GM18861 (cell line): ENCODE results near the gene CNN3.
"Not testable (repeated sequence)": the region's sequence is repeated elsewhere in the genome, so short reads cannot be mapped to it uniquely, and the experiment has no call there.

Experiments used
- ATAC-seq: cut with Tn5 transposase; IDR thresholded peaks from one replicate; pipeline ENCODE4 v1.9.1; 2021; ENCODE audit not compliant: unreplicated experiment

CNN3 gene

DNA sequence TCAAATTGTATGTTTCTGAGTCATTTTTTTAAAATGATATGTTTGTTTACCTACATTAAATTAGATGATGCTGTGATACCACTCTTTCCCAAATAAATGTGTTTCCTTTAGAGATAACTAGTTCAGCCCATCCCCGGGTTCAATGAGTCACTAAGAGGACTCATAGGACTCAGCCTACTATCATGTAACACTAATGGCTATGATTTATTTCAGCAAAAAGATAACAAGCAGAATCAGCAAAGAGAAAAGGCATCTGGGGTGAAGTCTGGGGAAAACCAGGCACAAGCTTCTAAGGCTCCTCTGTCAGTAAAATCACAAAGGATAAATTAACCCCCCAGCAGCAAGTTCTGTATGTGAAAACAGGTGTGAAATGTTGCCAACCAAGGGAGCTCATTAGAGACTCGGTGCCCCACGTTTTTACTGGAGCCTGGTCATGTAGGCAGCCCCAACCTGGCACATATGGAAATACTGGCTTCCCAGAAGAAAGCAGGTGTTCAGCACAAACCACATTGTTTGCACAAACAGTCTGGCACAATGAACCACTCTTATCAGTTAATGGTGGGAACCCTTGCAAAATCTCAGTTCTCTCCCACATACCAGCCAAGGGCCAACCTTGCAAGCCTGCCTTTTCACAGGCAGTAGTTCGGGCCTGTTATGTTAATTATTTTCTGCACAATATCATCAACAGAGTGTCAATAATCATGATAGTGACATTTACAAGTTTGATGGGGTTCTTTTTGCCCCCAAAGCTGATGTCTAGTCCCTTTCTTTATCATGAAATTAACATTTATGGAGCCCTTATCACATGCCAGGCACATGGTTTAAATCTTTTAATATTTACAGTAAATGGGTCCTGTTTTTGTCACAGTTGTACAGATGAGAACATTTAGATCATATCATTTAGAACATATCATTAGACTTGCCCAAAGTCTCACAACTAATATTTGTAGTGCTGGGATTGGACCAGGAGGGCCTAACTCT is 23.1 kb upstream of the CNN3 start:
- ATAC-seq = no peak

DNA sequence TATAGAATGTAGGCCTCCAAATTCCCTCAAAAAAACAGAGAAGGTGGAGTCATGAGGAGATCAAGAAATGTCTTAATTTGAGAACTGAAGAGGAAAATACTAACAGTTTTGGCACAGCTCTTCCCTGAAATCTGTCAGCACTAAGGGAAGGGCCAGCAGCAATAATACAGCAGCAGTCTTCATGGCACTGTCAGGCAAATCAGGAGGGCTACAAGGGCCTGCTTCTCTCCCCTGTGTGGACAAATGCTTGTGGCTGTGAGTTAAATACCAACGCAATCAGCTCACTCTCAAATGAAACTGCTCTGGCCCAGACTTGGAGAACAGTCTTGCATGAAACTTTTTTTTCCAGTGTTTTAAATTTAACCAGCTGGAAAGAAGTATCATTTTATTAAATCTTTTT is 20.5 kb upstream of the CNN3 start:
- no peak for ATAC-seq

DNA sequence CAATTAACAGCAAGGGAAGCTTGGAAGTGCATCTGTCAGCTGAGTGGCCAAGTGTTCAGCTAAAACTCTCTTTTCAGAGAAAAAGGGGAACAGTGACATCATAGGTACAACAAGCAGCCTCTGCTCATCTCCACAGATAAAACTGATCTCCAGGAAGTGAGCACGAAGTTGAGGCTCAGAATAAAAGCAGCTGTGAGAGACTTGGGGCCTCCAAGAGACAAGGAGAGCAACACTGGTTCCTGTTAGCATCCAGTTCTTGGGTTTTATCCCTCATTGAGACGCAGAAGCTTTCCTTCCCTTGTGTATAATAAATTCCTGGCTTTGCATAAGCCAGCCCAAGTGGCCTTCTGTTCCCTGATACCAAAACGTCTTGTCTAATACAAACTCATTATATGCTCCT is 20.0 kb upstream of the CNN3 start:
- ATAC-seq = no peak

DNA sequence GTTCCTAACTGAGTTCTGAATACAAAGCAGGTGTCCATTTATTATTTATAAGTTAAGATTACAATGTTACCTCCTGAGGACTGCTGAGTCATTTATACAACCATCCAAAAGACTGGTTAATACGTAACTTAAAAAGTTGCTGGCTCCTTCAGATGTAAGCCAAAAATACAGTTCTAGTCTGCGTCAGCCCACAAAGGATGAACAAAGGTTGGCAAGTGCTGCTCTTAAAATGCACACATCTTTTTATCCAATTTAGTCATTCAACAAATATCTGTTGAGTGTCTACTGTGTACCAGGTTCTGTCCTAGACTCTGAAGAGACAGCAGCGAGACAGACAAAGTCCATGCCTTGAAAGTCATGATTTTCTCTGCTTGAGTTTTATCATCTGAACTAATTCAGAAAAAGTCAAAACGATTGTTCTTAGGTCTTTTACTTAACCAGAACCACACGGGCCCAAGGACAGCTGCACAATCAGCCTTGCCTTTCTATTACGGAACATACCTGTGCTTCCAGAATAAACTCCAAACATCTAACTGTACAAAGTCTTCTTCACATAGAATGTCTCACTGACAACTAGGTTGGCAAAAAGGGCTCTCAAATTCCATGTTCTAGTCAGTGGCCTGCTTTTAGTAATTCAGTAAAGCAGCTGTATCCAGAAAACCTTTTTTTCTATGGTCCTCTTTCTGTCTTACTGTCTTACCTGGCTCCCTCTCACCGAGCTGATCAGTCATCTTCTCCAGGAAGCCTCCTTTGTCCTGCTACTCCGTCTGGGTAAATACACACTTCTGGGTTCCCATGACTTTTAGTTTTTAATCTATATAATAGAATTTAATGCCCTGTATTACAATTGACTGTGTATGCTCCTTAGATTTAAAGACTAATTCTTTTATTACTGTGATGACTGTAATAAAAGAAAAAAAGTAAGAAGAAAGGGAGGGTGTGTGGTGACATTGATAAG is 15.5 kb upstream of the CNN3 start:
- peak; percentile 90 for ATAC-seq

DNA sequence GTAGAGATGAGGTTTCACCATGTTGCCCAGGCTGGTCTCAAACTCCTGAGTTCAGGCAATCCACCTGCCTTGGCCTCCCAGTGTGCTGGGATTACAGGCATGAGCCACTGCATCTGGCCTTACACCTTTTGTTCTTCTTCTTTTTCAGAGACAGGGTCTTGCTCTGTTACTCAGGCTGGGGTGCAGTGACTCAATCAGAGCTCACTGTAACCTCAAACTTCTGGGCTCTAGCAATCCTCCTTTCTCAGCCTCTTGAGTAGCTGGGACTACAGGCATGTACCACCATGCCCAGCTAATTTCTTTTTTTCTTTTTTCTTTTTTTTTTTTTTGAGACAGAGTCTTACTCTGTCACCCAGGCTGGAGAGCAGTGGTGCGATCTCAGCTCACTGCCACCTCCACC is 14.6 kb upstream of the CNN3 start:
- ATAC-seq = not testable (repeated sequence)

DNA sequence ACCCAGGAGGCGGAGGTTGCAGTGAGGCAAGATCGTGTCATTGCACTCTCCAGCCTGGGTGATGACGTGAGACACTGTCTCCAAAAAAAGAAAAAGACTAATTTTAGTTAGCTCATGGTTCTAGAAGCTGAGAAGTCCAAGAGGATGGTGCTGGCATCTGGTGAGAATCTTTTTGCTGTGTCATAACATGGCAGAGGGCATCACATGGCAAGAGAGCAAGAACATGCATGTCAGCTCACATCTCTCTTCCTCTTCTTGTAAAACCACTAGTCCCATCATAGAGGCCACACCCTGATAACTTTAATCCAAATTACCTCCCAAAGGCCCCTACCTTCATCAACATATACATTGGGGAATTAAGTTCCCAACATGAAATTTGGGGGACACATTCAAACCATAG is 13.8 kb upstream of the CNN3 start:
- no peak for ATAC-seq

DNA sequence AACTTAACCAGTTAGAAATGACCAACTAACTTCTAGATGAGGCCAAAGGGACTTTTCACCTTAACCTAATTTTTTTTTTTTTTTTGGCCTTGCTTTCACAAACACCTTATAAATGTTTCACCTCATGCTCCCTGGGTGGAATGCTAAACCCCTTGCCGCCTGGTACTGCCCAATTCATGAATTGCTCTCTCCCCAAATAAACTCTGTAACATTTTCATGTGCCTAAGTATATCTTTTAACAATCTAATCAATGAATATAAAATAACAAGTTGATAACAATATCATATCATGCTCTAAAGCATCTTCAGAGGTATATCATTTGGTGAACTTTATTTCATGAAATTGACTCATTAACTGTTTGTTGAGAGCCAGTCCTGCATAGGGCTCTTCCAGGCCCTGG is 10.9 kb upstream of the CNN3 start:
- no peak for ATAC-seq

DNA sequence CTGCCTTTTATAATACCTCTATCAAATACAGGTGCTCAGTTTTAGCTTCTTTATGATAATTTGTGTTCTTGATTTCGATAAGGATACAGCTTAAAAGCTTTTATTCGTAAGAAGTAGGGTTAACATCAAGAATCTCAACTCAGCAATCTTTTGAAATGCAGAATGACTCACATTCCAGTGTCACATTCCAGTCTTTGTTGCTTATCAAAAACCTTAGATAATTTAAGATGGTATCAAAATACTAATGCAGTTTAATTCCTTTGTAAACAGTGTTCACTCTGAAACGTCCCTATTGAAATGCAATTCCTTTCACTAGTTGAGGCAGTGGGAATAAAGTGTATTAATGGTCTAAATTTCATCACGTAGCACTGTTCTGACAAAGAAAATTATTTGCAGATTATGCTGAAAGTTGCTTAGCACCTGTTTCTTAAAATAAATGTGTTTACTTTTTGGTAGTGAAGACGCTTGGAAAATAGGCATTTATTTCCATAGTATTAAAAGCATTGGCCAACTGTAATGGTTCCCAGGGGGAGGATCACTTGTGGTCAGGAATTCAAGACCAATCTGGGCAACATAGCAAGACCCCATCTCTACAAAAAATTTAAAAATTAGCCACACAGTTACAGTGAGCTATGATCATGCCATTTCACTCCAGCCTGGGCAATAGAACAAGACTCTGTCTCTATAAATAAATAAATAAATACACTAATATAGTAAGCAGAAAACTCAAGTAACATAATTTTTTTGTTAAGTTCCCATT is 10.1 kb upstream of the CNN3 start:
- no peak for ATAC-seq

DNA sequence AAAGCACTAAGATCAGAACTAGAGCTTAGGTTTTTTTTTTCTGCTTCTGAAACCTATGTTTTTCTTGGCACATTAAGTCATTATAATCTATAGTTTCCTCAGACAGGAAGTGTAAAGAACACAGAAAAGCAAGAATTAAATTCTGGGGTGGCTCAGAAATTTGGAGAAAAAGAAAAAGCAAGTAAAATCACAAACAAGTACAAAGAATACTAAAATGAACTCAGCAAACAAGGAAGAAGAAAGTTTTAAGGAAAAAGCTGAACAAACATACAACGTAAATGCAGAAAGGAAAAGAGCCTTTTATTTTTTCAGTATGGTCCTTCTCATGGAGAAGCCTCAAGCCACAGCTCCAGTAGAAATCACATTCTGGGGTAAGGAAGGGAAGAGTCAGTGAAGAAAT is 8.6 kb upstream of the CNN3 start:
- no peak for ATAC-seq

DNA sequence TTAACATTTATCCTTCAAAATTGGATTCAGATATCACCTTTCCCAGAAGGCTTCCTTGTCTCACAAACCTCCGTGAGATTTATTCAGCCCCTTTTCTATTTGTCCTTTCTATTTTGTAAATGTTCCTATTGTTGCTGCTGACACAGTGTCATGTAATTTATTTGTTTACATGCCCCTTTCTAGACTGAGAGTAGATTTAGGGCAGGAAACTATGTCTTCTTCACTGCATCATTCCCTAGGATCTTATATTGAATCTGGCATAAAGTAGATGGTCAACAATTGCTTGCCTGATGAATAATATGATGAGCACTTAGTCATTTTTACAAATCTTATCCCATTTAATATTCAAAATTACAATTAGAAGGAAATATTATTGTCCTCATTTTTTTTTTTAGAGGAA is 8.1 kb upstream of the CNN3 start:
- no peak for ATAC-seq

DNA sequence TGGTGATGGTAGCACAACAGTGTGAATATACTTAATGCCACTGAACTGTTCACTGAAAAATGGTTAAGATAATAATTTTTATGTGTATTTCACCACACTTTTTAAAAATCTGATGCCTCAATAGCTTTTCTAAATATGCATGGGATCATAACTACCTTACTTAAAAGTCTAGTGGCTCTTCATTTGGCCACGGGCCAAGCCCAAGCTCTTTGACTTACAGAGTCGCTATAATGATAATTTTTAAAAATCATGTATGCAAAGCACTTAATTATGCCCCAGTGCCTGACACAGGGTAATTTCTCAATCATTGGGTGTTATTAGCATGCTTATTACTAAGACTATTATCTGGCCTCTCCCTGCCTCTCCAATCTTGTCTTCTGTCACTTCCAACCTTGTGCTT is 7.6 kb upstream of the CNN3 start:
- no peak for ATAC-seq

DNA sequence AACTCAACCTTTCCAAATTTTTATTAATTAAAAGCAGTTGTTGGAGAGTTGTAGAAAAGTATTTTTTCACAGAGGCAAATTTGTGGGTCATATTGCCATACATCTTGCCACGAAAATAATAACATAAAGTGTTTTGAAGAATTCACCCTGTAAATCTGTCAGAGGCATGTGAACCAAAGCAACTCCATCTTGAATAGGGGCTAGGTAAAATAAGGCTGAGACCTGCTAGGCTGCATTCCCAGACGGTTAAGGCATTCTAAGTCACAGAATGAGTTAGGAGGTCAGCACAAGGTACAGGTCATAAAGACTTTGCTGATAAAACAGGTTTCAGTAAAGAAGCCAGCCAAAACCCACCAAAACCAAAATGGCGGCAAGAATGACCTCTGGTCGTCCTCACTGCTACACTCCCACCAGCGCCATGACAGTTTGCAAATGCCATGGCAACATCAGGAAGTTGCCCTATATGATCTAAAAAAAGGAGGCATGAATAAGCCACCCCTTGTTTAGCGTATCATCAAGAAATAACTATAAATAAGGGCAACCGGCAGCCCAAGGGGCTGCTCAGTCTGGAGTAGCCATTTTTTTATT is 4.4 kb upstream of the CNN3 start:
- no peak for ATAC-seq

DNA sequence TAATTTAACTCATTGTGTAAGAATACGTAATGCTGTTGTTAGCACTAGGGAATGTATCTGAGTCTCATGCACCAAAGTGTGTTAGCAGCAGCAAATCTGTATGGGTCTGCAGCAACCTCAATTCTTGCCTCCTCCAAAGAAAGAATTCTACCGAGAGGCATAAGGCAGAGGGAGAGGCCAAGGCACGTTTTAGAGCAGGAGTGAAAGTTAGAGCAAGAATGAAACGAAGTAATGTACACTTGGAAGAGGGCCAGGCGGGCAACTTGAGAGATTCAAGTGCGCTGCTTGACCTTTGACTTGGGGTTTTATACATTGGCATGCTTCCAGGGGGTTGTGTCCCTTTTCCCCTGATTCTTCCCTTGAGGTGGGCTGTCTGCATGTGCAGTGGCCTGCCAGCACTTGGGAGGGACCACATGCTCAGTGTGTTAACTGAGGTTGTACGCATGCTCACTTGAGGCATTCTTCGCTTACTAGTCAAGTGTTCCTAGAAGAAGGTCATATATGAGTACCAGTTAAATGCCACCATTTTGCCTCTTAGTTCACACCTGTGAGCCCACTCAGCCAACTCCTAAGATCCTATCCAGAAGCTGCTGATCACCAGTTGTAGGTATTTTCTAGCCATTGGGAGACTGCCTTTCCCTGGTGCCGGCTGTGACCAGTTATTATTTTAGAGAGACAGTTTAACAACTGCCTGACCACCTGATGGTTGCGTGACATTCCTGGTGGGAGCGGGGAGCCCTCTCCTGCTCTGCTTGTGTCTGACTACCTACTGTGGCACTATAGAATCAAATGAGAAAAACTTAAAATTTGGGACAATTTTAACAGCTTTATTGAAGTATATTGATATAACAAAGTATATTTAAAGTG is 2.7 kb upstream of the CNN3 start:
- ATAC-seq = no peak

DNA sequence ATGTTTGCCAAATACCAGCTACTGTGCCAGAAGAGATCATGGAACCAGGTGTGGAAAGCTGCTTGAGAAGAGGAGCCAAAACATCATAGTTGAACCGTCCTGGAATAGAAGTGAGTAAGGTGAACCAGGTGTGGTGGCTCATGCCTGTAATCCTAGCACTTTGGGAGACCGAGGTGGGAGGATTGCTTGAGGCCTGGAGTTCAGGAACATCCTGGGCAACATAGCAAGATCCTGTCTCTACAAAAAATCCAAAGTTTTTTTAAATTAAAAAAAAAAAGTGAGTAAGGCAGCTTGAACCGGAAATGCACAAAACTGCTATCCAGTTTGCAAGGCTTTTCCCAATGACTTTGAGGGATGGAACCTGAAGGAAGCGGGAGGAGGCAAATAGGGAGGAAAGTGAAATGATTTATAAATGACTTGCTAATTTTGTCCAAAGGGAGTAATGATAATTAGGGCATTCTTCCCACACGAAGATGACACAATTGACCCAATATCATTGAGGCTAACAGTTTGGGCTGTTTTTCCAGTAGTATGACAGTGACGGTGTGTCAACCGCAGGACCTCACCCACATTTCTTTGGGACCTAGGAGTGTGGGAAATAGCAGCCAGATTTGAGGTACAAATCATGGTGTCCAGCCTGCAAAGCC is 1.5 kb upstream of the CNN3 start:
- no peak for ATAC-seq

DNA sequence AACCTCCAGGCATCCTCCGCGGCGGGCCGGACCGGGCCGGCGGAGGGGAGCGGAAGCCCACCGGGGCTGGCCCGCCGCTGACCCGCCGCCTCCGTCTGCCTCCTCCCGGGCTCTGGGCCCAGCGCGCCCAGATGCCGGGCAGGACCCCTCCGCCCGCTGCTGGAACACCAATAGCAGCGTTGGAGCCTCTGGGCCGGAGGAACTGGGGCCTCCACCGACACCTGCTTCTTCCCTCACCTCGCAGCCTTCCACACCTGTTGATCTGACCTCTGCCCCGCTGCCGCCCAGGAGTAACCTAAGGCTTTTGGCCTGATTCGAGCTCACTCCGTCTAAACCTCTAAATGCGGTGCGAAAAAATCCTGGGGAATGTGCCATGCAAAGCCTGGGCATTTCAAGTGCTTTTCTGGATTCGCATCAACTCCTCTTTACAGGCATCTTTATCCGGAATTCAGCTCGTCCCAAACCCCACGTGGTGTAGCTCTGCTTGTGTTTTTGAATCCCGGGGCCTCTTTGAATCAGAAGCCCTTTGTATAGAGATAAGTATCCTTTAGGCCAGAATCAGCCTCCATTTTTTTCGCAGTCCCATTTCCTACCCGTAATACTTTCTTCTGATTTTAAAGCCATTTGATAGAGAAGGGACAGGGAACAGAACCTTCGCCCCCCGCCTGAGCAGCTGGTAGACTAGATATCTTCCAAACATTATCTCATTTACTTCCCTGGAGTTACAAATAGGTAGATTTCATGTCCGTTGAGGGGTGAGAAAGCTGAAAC is 680 bp upstream of the CNN3 start:
- no peak for ATAC-seq

DNA sequence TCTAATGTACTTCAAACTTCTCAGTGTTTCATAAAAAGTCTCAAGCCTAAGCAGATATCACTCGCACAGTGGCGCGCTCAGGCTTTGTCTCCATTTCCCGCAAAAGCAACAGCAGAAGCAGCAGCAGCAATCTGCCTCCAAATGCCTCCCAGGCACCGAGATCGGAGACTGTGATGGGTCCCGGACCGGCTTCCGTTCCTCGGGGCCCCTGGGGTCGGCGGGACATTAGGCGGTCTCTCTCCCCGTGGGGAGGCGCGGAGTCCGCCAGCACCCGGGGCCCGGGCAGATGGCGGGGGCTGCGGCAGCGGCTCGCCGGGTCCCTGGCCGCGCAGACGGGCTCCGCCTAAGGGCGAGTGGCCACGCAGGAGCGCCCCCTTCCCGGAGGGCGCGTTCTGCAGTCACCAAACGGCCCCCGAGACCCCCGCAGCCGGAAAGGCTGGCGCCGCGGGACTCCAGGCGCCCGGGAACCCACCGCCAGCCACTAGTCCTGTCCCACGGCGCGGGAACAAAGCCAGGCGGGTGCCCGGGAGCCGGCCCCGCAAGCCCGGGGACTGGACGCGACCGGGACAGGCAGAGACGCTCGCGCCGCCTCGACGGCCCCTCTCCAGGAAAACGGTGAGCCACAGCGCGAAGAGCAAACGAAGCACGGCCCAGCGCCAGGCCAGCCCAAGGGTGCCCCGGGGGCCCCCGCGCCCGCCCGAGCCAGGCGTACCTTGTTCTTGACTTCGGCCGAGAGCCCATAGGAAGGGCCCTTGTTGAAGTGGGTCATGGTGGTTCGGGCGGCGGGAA is 590 bp downstream of the CNN3 start:
- ATAC-seq = peak; percentile 20

DNA sequence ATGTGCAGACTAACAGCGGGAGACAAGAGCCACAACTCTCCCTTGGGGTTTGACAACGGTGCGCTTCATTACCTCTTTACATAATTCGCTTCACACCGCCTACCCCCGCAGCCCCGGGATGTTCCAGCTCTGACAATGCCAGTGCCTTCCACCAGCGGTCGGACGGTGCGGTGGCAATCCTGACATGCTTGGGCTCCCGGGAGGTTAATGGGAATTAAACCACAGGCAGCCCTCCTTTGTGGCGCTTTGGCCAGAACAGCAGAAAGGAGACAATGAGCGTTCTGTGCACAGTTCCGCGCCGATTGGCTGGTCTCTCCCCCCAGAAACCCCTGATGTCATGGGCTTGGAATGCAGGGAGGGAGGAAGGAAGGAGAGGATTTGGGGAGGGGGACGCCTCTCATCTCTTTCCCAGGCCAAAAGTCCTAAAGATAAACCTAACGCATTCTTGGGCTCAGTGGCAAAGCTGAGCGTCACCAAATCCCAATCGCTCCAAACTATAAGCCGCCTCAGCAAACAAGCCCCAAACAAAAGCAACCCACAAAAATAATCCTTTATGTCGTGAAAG is 1.3 kb downstream of the CNN3 start:
- peak; percentile 31 for ATAC-seq
